HG03159 (cell line): ENCODE data around the gene GMDS.
A peak's percentile ranks its signal among the peaks of the same experiment; 100 is the strongest.
"Not testable (repeated sequence)": the region's sequence is repeated elsewhere in the genome, so short reads cannot be mapped to it uniquely, and the experiment has no call there.

Experiments used
- ATAC-seq: cut with Tn5 transposase; IDR thresholded peaks from one replicate; pipeline ENCODE4 v1.9.1; 2021; ENCODE audit warnings: mild to moderate bottlenecking, moderate library complexity; ENCODE audit not compliant: unreplicated experiment

Gene GMDS

GRCh38 chr6:1764397-1764987 lies 480.9 kb downstream of the GMDS start:
- no peak for ATAC-seq

GRCh38 chr6:1763404-1763803 lies 482.0 kb downstream of the GMDS start:
- ATAC-seq, result no peak

GRCh38 chr6:1762203-1762602 lies 483.2 kb downstream of the GMDS start:
- ATAC-seq, result no peak

- ATAC-seq, result no peak
These were observed 483.9 kb downstream of the GMDS start for GRCh38 chr6:1761477-1761877.

GRCh38 chr6:1760876-1761275 lies 484.5 kb downstream of the GMDS start:
- no peak for ATAC-seq

GRCh38 chr6:1759870-1760269 lies 485.5 kb downstream of the GMDS start:
- no peak for ATAC-seq

GRCh38 chr6:1758076-1758679 lies 487.2 kb downstream of the GMDS start:
- ATAC-seq, result no peak

GRCh38 chr6:1757131-1757530 lies 488.3 kb downstream of the GMDS start:
- ATAC-seq, result no peak

- ATAC-seq, result no peak
These were observed 488.8 kb downstream of the GMDS start for GRCh38 chr6:1756472-1757129.

GRCh38 chr6:1751063-1751462 lies 494.3 kb downstream of the GMDS start:
- ATAC-seq, result not testable (repeated sequence)

- no peak for ATAC-seq
These were observed 496.4 kb downstream of the GMDS start for GRCh38 chr6:1749041-1749440.

- ATAC-seq, result no peak
These were observed 497.9 kb downstream of the GMDS start for GRCh38 chr6:1747531-1747930.

GRCh38 chr6:1747003-1747402 lies 498.4 kb downstream of the GMDS start:
- ATAC-seq, result no peak

- ATAC-seq, result no peak
These were observed 499.6 kb downstream of the GMDS start for GRCh38 chr6:1745814-1746213.

- ATAC-seq, result no peak
These were observed 500.9 kb downstream of the GMDS start for GRCh38 chr6:1744543-1744942.

GRCh38 chr6:1739680-1740079 lies 505.7 kb downstream of the GMDS start:
- peak; percentile 93 for ATAC-seq

GRCh38 chr6:1739220-1739619 lies 506.2 kb downstream of the GMDS start:
- ATAC-seq, result peak; percentile 33

GRCh38 chr6:1738558-1739081 lies 506.8 kb downstream of the GMDS start:
- no peak for ATAC-seq

GRCh38 chr6:1737463-1738311 lies 507.7 kb downstream of the GMDS start:
- ATAC-seq, result no peak

- ATAC-seq, result no peak
These were observed 508.9 kb downstream of the GMDS start for GRCh38 chr6:1736346-1737105.
